ENCODE data around the gene GPR108.

DNA sequence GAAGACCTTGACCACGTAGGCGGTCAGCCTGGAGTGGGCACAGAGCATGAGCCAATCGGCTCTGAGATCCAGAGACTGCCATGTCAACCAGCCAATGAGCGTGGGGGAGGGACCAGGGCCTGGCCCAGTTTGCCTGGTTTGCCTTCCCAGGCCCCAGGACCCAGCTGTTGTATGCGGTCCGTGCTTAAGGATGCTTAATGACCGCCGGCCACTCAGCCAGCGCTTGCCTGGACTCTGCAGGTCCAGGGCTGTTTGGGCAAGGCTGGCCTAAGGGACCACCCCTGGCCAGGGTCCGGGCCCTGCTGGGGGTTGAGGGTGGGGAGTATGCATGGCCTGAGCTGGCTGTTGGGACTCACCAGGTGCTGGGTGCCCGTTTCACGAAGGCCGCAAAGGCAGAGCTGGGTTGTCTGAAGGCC lies 44.3 kb downstream of the GPR108 start:
- TF ChIP-seq POLR2A (IDR thresholded peaks at IDR 0.05), result no peak
- TF ChIP-seq, protein P1, sequence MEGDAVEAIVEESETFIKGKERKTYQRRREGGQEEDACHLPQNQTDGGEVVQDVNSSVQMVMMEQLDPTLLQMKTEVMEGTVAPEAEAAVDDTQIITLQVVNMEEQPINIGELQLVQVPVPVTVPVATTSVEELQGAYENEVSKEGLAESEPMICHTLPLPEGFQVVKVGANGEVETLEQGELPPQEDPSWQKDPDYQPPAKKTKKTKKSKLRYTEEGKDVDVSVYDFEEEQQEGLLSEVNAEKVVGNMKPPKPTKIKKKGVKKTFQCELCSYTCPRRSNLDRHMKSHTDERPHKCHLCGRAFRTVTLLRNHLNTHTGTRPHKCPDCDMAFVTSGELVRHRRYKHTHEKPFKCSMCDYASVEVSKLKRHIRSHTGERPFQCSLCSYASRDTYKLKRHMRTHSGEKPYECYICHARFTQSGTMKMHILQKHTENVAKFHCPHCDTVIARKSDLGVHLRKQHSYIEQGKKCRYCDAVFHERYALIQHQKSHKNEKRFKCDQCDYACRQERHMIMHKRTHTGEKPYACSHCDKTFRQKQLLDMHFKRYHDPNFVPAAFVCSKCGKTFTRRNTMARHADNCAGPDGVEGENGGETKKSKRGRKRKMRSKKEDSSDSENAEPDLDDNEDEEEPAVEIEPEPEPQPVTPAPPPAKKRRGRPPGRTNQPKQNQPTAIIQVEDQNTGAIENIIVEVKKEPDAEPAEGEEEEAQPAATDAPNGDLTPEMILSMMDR (IDR thresholded peaks at IDR 0.05), result no peak

All from thyroid gland (tissue), 4 donors.